NCI-H1092 treated with DMSO at 0.1 percent for 48 hours (cell line): ENCODE data around the gene LZTS3.
"Not testable (repeated sequence)": the region's sequence is repeated elsewhere in the genome, so short reads cannot be mapped to it uniquely, and the experiment has no call there.

Experiments used
- DNase-seq: peaks from one replicate; lab custom pipeline; 2025; lab: John Stamatoyannopoulos, UW

The LZTS3 gene

DNA sequence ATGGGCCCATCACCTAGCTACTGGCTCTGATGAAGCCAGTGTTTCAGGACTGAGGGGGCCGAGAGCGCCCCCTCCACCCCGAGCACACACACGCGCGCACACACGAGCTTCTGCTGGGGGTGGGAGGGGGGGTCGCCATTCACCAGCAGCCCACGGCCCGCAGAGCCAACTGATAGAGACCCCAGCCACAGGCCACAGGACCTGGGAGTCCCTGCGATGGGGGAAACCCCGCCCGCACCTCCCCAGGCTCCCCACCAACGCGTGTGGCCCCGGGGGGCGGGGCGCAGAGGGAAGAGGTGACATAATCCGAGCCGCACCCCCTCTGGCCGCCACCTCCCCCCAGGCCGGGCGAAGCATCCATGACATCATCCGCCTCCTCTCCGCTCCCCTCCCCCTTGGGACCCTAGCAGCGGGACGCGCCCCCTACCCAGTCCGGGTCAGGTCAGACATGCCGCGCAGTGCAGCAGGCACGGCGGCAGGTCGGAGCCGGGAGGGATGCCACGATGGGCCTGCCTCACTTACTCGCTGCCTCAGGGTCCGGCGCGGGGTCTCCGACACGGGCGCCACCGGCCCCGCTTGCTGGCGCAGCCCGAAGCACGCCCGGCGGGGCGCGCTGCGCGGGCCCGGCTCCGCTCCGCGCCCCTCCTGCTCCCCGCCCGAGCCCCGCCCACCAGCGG, at the start of gene LZTS3:
Gene LZTS3 (minus strand): TSS at position 617 of the 677 bp plus-strand sequence. CDS start 6,386 bp downstream, outside the sequence.
- peak; percentile 67 for DNase-seq

DNA sequence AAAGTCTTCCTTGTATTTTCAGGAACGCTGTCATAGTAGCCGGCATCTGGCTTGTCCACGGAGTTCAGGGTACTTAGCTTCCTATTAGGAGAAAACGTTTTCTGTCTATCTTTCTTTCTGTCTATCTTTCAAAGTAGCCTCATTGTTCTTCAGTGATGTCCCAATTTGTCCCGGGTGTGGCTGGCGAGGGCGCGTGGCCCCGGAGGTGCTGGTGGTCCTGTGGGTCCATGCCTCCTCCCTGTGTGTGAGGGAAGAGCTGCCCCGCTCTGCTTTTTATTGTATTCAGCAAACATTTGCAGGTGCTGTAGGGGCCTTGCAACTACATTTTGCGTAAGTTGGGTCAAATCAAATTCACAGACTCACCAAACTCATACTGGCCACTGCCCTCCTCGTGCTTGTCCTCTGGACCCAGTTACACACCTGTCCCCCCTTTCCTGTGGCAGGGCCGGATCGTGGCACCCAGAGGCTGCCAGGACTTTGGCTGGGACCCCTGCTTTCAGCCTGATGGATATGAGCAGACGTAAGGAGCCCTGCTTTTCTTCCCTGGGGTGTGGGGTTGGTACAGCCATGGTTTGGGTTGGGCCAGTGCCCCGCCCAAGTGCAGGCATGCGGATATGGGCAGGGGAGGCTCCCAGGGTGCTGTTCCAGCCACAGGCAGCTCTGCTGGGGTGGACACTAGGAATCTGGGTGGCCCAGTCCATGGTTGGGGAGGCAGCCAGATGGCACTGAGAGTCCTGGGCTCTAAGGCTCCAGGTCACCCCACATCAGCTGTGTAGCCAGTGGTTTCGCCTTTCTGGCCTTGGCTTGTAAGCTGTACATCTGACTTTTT, 48.3 kb upstream of the LZTS3 start:
- DNase-seq: peak; percentile 30

DNA sequence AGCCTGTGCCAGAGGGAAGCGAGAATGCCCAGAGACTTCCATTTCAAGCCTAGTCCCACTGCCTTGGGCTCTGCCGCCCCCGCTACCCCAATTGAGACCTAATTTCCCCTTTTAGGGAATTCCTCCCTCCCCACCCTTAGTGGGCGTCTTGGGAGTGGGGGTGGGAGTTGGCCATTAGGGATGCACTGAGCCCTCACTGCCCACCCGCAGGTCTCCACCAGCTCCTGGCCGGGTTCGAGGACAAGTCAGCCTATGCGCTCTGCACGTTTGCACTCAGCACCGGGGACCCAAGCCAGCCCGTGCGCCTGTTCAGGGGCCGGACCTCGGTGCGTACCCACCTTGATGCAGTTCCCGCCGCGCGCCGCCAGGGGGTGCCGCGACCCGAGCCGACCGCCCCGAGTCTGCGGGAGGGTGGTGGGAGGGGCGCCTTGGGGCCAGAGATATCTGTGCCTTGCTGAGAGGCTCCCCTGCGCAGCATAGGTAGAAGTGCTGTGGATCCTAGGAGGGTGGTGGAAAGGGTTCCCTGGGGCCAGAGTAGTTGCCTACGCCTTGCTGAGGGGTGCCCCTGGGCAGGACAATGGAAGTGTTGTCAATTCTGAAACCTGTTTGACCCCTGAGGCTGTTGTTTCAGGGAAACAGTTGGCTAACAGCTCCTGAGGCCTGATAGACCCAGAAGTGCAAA, 45.1 kb upstream of the LZTS3 start:
- DNase-seq: peak; percentile 59

DNA sequence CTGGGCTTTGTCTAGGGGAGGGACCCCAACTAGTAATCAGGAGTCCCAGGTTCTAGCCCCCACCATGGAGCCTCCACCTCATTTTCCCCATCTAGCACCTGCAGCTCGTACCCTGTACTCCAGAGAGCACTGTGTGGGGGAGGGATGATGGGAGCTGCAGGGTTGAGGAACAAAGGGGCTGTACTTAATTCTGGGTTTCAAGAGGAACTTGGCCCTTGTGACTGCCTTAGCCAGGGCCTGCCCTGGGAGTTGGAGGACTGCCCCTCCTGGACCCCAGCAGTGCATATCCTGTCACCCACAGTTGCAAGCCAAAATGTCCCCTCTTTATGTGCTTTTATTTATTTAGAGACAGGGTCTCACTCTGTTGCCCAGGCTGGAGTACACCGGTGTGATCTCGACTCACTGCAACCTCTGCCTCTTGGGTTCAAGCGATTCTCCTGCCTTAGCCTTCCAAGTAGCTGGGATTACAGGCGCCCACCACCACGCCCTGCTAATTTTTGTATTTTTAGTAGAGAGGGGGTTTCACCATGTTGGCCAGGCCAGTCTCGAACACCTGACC, 42.1 kb upstream of the LZTS3 start:
- DNase-seq: not testable (repeated sequence)

DNA sequence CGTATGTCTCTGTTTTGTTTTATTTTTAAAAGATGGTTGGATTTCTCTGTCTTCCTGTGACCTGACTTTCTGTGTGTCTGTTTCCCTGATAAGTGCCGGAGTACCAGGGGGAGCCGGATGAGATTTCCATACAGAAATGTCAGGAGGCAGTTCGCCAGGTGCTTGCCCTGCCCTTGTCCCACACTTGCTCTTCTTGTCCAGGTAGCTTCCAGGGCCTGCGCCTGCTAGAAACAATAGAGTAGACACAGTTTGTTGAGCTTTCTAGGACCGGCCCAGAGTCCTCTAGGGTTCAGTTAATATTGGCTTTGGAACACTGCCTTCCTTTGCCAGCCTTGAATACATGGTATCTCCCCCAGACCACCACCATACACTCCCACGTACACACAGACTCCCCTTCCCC, 39.9 kb upstream of the LZTS3 start:
- DNase-seq: no peak

DNA sequence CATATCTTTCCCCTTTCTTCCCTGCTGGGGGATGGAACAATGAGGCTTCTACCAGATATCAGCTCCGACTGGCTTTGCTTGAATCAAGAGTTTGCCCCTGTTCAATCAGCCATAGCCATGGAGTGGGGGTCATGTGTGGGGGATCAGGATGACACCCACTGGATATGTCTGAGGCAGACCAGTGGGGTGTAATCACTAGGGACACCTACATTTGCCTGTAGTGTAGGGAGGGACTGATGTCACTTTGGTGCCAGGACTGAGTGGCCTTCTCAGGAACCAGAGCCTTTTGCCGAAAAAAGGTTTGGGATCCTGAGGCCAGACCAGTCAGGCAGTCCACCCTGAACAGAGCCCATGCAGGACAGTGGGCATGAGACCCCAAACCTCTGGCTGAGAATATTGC, 37.0 kb upstream of the LZTS3 start:
- no peak for DNase-seq

DNA sequence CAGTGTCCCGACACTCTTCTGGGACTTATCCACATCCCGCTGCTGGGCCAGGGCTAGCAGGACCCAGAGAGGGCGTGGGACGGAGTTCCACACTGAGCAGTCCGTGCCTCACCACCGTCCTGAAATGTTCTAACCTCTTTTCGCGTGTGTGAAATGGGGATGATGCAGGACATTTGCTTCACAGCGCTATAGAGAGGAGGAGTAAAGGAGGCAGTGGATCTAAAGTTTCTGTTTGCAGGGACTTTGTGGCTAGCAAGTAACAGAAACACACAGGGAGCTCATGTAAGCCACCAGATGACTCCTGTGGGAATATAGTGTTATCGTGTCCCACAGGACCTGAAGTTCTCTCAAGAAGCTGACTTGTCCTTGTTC, 36.6 kb upstream of the LZTS3 start:
- no peak for DNase-seq

DNA sequence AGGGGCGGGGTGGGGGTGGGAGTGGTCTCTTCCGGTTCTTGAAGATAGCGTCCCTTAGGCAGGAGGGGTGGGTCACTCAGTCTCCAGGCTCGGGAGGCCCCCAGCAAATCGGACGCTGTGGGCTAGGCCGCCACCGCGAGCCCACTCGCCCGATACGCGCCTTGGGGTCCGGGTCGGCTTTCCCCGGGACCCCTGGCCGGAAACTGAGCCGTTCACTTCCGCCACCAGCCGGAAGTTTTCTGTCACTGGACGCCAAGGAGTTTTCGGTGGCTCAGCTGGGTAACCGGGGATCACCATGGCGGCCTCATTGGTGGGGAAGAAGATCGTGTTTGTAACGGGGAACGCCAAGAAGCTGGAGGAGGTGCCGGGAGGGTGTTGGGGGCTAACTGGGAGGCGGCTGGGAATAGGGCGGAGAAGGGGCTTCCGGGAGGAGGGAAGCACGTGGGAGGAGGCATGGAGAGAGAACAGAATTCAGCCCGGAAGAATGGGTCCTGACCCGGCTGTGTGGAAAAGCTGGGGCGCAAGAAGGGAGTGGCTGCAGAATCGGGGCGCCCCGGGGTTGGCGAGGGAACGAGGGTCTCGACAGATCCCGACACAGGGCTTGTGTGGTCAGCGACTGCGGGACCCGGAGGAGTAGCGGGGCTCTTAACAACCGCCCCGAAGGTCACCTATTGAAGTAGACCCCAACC, 36.1 kb upstream of the LZTS3 start, which contains the start of gene ITPA:
Gene ITPA (plus strand): TSS at position 242 of the 689 bp plus-strand sequence. CDS start 54 bp downstream, at position 296.
- DNase-seq: peak; percentile 55

DNA sequence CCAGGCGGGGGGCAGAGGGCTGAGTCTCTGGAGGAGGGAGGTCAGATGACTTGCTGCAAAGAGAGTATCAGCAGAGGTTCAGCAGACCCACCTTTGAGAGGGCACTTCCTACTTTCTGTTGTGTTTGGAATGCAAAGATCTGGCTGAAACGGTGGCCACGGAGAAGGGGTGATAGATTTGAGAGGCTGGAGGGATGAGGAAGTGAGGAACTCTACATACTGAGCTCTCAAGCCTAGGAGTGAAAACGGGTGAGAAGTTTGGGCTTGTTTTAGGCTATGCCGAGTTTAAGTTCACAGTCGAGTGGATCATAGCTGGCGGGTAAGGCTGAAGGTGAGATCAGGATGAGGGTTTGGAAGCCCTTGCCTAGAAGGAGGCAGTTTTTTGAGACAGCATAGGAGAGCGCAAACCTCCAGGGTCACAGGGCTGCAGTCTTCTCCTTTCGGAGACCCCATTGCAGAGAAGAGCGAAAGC, 35.5 kb upstream of the LZTS3 start:
- DNase-seq: no peak

DNA sequence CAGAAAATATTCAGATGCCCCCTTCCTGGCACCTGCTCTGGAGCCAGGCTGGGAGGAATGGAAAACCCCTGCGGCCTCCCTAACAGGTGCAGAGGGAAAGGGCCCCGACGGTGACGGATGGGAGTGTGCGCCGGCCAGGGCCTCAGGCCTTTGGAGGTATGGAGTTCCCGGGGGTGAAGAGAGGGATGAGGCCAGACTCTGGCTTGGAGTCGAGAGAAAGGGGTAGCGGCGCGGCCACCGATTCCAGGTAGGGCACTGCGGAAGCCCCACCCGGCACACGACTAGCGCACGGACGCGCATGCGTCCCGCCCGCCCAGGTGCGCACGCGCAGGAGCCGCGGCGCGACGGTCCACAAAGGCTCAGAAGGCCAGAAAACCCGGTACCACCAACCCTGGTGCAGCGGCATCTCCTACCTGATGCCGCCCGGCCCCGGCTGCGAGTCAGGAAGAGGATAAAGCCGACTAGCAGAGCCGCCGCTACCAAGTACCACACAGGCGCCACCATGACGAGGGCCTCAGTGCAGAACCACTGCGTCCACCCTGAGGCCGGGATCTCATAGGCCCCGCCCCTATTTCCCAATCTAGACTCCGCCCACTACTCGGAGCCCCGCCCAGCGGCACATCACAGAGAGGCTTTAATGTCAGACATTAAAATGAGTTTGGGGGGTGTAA, 30.9 kb upstream of the LZTS3 start, which contains the start of gene DDRGK1:
Gene DDRGK1 (minus strand): TSS at position 559 of the 671 bp plus-strand sequence. CDS start 55 bp downstream, at position 504.
- peak; percentile 92 for DNase-seq

DNA sequence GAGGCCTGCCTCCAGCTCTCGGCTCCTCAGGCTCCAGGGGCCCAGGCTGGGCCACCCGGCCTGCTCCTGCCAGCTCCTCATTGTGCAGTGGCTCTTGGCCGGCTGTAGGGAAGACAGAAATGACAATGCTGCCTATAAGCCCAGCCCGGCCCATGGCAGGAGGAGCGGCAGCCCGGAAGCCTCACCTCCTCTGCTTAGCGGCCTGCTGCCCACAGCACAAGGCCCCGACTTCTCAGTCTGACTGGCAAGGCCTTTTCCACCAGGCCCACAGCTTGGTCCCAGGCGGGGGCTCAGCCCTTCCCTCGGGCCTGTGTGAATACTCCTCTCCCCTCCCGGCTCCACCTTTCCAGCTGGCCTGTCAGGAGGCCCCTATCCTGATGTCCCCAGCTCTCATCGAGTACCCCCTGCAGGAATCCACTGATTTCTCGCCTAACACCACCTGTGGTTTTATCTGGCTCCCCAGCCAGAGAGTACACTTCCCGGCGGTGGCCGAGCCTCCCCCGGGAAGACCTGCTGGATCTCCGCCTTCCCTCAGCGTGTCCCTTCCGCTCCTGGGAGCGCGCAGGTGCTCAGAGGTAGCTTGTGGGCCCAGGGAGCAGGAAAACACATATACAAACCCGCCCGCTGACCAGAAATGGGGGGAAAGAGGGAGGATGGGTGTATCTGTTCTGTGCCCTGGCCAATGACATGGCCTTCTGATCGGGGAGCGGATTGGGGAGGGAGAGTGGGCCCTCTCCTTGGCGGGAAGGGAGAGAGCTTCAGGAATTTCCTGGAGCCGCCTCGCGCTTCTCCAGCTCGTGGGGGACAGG, 30.2 kb upstream of the LZTS3 start:
- peak; percentile 66 for DNase-seq

DNA sequence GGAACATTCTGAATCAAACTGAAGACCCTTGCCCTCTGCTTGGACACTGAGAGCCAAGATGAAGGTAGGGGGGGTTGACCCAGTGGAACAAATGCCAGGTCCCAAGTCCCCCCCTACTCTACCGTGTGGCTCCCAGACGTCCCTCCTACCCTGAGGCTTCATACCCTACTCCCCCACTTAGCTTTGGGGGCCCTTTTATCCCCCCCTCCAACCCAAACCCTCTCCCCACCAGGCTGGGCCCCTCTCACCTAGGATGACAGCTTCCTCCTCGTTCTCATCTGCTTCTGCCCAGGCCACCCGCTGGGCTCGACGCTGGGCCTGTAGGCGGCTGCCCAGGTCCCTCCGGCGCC, 29.6 kb upstream of the LZTS3 start:
- DNase-seq: no peak

DNA sequence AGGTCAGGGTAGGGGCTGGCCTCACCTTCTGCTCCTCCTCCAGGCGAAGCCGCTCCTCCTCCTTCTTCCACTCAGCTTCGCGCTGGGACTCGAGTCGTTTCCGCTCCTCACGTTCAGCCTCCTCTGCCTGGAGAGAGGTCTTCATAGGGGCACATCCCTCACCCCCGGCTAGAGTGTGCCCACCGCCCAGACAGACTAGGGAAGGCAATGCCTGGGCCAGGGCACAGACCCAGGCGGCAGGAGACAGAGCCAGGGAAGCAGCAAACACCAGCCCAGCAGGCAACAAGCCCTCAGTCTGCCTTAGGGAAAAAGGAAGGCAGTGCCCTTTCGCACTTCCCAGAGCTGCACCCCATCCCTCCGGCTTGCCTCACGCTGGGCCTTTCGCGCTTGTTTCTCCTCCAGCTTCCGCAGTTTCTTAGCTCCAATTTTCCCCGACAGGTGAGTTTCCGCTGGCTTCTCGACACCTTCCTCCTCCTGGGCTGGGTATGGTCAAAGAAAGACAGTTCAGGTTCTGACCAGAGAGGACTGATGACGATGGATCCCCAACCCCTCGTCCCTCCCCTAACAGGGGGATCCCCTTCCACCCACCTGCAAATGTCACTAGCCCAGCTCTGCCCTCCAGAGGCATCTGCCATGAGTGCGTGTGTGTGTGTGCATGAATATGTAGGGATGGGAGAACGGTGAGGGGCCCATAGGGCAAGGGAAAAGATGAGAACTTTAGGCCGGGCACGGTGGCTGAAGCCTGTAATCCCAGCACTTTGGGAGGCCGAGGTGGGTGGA, 26.8 kb upstream of the LZTS3 start:
- no peak for DNase-seq

DNA sequence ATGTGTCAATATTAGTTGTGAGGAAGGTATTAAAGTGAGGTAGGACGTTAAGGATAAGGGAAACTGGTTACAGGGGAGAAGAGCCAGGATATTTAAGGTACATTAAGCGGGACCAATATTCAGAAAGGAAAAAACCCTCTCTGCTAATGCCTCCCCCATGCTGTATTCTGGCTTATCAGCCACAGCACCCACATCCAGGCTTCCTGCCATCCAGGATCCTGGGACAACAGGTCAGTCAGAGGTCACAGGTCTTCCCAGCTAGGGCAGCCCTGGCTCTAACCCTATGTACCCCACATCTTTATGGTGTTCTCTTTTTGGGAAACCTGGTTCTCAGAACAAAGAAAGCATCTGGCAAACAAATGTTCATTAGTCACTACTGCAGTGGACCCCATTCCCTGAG, 25.9 kb upstream of the LZTS3 start:
- DNase-seq: no peak

DNA sequence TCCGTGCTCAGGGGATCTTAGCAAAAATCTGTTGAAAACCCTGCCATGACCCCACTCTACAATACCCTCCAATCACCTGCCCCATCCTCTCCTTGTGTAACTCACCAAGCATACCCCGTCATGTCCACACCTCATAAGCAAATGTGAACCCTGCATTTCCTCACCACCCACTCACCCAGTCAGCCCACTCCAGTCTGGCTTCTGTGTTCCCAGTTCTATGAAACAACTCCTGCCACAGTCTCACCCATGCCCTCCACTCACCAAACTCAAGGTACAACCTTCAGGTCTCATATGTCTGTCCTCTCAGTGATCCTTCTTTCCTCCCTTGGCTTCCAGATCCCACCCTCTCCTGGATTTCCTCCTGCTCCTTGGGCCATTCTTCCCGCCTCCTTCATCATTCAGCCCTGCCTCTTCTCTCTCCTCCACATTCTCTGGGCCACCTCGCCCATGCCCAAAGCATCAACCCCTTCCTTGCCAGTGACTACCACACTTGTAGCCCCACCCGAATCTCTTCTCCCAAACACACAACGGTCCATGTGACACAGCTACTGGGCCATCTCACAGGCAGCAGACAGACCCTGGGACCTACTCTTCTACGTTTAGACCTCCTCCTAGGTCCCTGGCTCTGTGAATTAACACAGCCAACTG, 22.4 kb upstream of the LZTS3 start:
- no peak for DNase-seq

DNA sequence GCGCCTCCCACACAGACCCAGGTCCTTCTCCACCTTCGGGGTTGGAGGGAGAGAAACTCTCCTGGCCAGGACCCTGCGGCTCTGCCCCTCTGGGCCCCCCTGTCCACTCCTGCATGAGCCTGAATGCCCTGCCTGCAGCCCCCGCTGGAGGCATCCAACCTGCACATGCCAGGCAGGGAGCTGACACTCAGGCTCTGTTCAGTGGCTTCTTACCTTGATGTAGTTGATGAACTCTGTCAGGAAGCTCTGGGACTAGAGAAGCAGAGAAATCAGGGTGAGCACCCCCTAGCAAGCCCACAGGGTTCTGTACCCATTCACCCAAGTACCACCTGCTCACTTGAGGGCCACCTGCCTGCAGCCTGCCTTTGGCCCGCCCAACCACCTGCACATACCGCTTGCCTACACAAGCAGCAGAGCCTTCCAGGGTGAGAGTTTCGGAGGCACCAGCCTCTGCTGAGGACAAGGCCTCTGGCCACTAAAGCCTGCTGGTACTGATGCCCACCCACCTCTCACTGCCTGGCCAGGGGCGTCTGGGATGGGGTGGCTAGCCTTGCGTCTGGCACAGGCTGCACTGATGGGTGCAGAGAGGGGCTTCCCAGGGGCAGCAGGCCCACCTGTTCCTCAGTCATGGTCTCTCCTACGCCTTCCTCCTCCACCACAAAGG, 21.4 kb upstream of the LZTS3 start:
- DNase-seq: peak; percentile 11

DNA sequence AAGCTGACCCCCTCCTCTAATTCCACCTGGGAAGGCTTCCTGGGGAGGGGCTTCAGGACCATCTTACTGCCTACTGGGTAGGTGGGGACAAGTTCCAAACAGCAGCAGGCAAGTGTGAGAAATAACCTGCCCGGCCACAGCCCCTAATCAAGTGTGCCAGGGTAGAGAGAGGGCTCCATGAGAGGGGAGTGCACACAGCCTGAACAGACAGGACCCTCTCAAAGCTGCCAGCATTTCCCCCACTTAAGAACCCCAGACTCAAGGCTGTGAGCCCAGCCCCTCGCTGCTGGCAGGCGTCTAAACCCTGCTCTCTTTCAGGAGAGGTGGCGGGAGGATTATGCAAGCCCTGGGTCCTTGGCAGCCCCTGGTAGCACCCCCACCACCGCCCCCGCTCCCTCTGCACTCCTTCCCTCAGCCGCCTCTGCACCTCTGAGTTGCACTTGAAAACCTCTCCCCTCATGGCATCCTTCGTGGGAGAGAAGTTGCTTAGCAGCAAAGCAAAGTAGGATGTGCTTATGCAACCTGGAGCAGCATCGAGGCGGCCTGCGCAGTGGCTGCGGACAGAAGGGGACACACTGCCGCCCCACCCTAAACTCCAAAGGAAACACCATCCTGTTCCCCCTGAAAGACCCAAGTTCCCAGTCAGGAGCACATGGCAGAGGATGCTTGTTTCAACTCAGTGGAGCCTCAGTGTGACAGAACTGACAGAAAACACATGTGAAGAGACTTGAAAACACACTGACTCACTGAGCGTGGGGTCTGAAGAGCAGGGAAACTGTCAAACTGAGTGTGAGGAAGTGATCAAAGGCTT, 20.7 kb upstream of the LZTS3 start:
- DNase-seq: no peak
